ENCODE results near the gene RIC8B. TPM values are rescaled to one million over a fixed set of nuclear protein-coding genes. Genes with fewer than 3 reads are reported as not detected.

RIC8B gene
- polyA plus RNA-seq, 2 of the 4 experiments (the other 2 are of a cell fraction), result 10.5 to 25.5 TPM

DNA sequence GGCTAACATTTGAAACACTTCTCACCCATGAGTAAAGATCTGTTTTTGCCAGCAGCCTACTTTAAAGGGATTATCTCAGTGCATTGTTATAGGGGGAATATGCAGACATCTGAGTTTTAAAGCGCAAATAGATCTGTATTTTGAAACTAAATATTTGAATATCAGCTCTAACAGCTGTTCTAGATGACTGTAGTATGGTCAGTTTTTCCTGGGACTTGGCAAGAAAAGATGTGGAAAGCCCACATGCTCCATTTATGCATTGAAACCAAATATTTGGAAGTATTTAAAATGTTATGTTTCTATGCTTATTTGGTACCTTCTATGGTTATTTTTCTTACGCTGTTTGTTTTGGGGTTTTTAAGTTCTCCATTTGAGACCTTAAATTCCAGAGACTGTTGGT, 41.7 kb downstream of the RIC8B start:
- TF ChIP-seq TP53 (CRISPR knock-in tag; IDR thresholded peaks at IDR 0.05) (no peak), FOSB (CRISPR knock-in tag; IDR thresholded peaks at IDR 0.05) (no peak), RARB (CRISPR knock-in tag; IDR thresholded peaks at IDR 0.05) (no peak), CEBPB (IDR thresholded peaks at IDR 0.05) (no peak), NPAS2 (CRISPR knock-in tag; IDR thresholded peaks at IDR 0.05; ENCODE audit: borderline replicate concordance) (no peak)
- WGBS (ENCODE audit: missing lambda C conversion rate), result 96% methylated on average over 2 of the region's 2 CpGs
- Histone ChIP-seq H3K4me3 (no peak overlapping the region), H3K4me1 (no peaks in the 10 kb centered on the region), H3K9me3 (no peaks in the 10 kb centered on the region), H3K4me2 (no peak overlapping the region), H3K27ac (no peak overlapping the region)
- ATAC-seq (no peak), DNase-seq (ENCODE audit: low read depth in 1 of 2, low spot score in 1 of 2) (no peak), FAIRE-seq (no peak)
- POLR2A ChIA-PET, result no interaction called here
- CTCF ChIA-PET, result interaction anchor here (0.9 to 1.1 kb wide), 2 partner anchors 10 to 13 kb away, joined by 4 read pairs; no protein-coding TSS in a partner anchor

DNA sequence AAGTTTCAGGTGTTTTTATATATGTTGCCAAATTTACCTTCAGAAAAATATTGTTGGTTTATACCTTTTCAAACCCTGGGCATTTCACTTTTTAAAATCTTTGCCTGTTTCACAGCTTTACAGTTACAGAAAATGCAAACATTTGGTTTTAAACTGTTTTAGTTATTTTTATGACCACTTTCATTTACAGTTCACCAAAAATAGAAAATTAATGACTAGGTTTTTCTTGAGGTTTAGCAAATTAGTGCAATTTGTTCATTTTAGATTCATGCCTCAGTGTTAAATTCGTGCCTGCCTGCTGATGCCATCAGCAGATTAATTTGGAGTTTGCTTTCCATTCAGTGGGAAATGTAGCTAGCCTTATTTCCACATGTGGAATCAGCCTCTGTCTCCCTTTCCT, 45.5 kb downstream of the RIC8B start:
- DNase-seq (ENCODE audit: low read depth in 1 of 2, low spot score in 1 of 2) (no peak), FAIRE-seq (no peak), ATAC-seq (no peak)
- CTCF ChIA-PET, result no interaction called here
- no peaks in the 10 kb centered on the region for H3K9me3 ChIP-seq
- no peak for TF ChIP-seq GATA3 (IDR thresholded peaks at IDR 0.05; ENCODE audit: borderline replicate concordance)
- no peak for TF ChIP-seq MYC (IDR thresholded peaks at IDR 0.05; ENCODE audit: borderline replicate concordance, low read length)
- no peak for TF ChIP-seq POLR2A (IDR thresholded peaks at IDR 0.05; ENCODE audit: low read length)
- TF ChIP-seq, protein P1, sequence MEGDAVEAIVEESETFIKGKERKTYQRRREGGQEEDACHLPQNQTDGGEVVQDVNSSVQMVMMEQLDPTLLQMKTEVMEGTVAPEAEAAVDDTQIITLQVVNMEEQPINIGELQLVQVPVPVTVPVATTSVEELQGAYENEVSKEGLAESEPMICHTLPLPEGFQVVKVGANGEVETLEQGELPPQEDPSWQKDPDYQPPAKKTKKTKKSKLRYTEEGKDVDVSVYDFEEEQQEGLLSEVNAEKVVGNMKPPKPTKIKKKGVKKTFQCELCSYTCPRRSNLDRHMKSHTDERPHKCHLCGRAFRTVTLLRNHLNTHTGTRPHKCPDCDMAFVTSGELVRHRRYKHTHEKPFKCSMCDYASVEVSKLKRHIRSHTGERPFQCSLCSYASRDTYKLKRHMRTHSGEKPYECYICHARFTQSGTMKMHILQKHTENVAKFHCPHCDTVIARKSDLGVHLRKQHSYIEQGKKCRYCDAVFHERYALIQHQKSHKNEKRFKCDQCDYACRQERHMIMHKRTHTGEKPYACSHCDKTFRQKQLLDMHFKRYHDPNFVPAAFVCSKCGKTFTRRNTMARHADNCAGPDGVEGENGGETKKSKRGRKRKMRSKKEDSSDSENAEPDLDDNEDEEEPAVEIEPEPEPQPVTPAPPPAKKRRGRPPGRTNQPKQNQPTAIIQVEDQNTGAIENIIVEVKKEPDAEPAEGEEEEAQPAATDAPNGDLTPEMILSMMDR (IDR thresholded peaks at IDR 0.05), result no peak
- no peak for TF ChIP-seq KDM5A (IDR thresholded peaks at IDR 0.05)
- no peak for TF ChIP-seq NR3C1 (IDR thresholded peaks at IDR 0.05)
- no peak for TF ChIP-seq NFE2L2 (conservative IDR thresholded peaks at IDR 0.05; ENCODE audit: low read length)
- no peak for TF ChIP-seq CBX8 (IDR thresholded peaks at IDR 0.05)
- TF ChIP-seq, protein P2, sequence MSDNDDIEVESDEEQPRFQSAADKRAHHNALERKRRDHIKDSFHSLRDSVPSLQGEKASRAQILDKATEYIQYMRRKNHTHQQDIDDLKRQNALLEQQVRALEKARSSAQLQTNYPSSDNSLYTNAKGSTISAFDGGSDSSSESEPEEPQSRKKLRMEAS (IDR thresholded peaks at IDR 0.05), result no peak
- TF ChIP-seq, protein P3, sequence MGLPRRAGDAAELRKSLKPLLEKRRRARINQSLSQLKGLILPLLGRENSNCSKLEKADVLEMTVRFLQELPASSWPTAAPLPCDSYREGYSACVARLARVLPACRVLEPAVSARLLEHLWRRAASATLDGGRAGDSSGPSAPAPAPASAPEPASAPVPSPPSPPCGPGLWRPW (IDR thresholded peaks at IDR 0.05), result no peak
- TF ChIP-seq, protein P4, sequence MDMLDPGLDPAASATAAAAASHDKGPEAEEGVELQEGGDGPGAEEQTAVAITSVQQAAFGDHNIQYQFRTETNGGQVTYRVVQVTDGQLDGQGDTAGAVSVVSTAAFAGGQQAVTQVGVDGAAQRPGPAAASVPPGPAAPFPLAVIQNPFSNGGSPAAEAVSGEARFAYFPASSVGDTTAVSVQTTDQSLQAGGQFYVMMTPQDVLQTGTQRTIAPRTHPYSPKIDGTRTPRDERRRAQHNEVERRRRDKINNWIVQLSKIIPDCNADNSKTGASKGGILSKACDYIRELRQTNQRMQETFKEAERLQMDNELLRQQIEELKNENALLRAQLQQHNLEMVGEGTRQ (IDR thresholded peaks at IDR 0.05), result no peak
- no peak for TF ChIP-seq POLR2AphosphoS2 (conservative IDR thresholded peaks at IDR 0.05; ENCODE audit: low read length)
- no peak for TF ChIP-seq ESRRA (IDR thresholded peaks at IDR 0.05; ENCODE audit: borderline replicate concordance, low read length)
- no peak for TF ChIP-seq CEBPB (IDR thresholded peaks at IDR 0.05)
- no peak for TF ChIP-seq HEYL (CRISPR knock-in tag; IDR thresholded peaks at IDR 0.05)
- no peak for TF ChIP-seq TP53 (CRISPR knock-in tag; IDR thresholded peaks at IDR 0.05)
- no peak for TF ChIP-seq SREBF2 (IDR thresholded peaks at IDR 0.05)
- no peak for TF ChIP-seq ZSCAN20 (CRISPR knock-in tag; IDR thresholded peaks at IDR 0.05)
- H3K27ac ChIP-seq, result no peak overlapping the region
- no peaks in the 10 kb centered on the region for H3K4me1 ChIP-seq
- H3K4me3 ChIP-seq, result no peak overlapping the region
- POLR2A ChIA-PET, result no interaction called here
- WGBS (ENCODE audit: missing lambda C conversion rate), result 96% methylated on average over 1 of the region's 1 CpG
- no peak overlapping the region for H3K4me2 ChIP-seq

DNA sequence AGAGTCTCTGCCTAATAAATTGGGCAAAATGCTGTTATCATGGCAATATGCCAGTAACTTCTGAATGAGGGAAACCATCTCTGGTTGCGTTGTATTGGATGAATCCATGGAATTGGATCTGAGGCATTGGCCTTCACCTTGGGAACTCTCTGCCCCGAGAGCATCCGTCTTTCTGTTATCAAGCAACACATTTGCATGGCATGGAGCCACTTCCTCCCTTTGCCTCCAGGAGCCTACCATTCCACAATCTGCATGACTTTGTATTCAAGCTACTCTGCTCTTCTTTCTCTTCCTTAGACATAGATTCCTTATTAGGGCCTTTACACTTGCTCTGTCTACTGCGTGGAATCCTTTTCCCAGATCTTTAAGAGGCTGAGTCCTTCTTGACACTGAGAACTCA, 57.2 kb downstream of the RIC8B start:
- no peaks in the 10 kb centered on the region for H3K9me3 ChIP-seq
- H3K4me2 ChIP-seq, result no peak overlapping the region
- ATAC-seq (no peak), DNase-seq (ENCODE audit: low read depth in 1 of 2, low spot score in 1 of 2) (no peak), FAIRE-seq (no peak)
- H3K4me1 ChIP-seq, result no peaks in the 10 kb centered on the region
- CTCF ChIA-PET, result interaction anchor here (3.0 kb wide), 1 partner anchor 10 kb away, joined by 9 read pairs; no protein-coding TSS in a partner anchor
- 96% methylated on average over 4 of the region's 4 CpGs for WGBS (ENCODE audit: missing lambda C conversion rate)
- POLR2A ChIA-PET, result no interaction called here
- H3K4me3 ChIP-seq, result no peak overlapping the region
- no peak overlapping the region for H3K27ac ChIP-seq
- TF ChIP-seq, protein P1 (IDR thresholded peaks at IDR 0.05), result no peak
- no peak for TF ChIP-seq SREBF2 (IDR thresholded peaks at IDR 0.05)
- no peak for TF ChIP-seq TP53 (CRISPR knock-in tag; IDR thresholded peaks at IDR 0.05)
- TF ChIP-seq, protein P5, sequence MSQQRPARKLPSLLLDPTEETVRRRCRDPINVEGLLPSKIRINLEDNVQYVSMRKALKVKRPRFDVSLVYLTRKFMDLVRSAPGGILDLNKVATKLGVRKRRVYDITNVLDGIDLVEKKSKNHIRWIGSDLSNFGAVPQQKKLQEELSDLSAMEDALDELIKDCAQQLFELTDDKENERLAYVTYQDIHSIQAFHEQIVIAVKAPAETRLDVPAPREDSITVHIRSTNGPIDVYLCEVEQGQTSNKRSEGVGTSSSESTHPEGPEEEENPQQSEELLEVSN (IDR thresholded peaks at IDR 0.05; ENCODE audit: borderline replicate concordance, low read depth), result no peak
- no peak for TF ChIP-seq EHMT2 (IDR thresholded peaks at IDR 0.05; ENCODE audit: low read depth)
- no peak for TF ChIP-seq HOXB5 (CRISPR knock-in tag; IDR thresholded peaks at IDR 0.05)
- TF ChIP-seq, protein P6, sequence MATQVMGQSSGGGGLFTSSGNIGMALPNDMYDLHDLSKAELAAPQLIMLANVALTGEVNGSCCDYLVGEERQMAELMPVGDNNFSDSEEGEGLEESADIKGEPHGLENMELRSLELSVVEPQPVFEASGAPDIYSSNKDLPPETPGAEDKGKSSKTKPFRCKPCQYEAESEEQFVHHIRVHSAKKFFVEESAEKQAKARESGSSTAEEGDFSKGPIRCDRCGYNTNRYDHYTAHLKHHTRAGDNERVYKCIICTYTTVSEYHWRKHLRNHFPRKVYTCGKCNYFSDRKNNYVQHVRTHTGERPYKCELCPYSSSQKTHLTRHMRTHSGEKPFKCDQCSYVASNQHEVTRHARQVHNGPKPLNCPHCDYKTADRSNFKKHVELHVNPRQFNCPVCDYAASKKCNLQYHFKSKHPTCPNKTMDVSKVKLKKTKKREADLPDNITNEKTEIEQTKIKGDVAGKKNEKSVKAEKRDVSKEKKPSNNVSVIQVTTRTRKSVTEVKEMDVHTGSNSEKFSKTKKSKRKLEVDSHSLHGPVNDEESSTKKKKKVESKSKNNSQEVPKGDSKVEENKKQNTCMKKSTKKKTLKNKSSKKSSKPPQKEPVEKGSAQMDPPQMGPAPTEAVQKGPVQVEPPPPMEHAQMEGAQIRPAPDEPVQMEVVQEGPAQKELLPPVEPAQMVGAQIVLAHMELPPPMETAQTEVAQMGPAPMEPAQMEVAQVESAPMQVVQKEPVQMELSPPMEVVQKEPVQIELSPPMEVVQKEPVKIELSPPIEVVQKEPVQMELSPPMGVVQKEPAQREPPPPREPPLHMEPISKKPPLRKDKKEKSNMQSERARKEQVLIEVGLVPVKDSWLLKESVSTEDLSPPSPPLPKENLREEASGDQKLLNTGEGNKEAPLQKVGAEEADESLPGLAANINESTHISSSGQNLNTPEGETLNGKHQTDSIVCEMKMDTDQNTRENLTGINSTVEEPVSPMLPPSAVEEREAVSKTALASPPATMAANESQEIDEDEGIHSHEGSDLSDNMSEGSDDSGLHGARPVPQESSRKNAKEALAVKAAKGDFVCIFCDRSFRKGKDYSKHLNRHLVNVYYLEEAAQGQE (IDR thresholded peaks at IDR 0.05), result no peak
- TF ChIP-seq RAD21 (conservative IDR thresholded peaks at IDR 0.05 in 1 of 2, IDR thresholded peaks at IDR 0.05 in 1 of 2), result no peak
- no peak for TF ChIP-seq POLR2A (IDR thresholded peaks at IDR 0.05; ENCODE audit: low read length)
